Stimulated activated naive CD4-positive, alpha-beta T cell treated with Interleukin-2 at 50 U/mL for 16 hours (primary cell): Measurements from ENCODE around the gene COL16A1.

Experiments used
- DNase-seq: peaks from one replicate; lab custom pipeline; 2025; lab: John Stamatoyannopoulos, UW

COL16A1 gene

GRCh38 chr1:31665234-31665878, 38.5 kb downstream of the COL16A1 start:
- no peak for DNase-seq

GRCh38 chr1:31664528-31664927, 39.3 kb downstream of the COL16A1 start:
- no peak for DNase-seq

DNA sequence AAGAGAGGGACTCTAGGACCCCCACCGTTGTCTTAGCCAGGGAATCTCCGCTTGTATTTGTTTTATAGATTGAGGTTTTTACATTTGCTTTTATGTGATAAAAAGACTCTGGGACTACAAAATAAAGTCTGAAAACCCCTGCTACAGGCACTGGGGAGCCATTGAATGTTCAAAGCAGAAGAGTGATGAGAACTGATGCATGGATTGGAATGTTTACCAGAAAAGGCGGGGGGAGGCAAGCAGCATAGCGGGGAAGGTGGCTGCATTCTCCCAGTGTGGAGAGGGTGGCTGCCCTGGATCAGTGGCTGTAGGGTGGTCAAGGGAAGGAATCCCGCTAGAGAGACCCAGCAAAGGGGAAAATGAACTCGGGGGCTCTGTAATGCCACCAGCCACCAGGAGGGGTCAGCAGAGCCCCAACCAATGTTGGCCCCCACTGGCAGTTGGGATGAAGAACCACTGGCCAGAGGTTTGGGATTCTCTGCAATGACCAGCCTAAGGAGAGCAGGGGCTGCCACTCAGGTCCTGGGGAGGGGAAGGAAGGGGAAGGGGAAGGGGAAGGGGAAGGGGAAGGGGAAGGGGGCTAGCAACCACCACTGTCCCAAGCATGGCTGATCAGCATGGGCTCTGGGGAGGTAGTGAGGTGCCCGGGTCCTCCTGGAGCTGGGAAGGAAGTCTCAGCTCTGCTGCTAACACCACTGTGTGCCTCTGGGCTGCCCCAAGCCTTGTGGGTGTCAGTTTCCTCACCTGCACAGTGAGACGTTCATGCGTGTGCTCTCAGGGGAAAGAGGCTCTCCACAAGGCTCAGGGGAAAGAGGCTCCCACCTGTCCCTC, 40.0 kb downstream of the COL16A1 start:
- peak; percentile 3 for DNase-seq

- no peak for DNase-seq
Observed at GRCh38 chr1:31662463-31662862, 41.4 kb downstream of the COL16A1 start.

GRCh38 chr1:31661856-31662255, 42.0 kb downstream of the COL16A1 start:
- DNase-seq = no peak

- DNase-seq = no peak
Observed at GRCh38 chr1:31660871-31661455, 42.9 kb downstream of the COL16A1 start.

DNA sequence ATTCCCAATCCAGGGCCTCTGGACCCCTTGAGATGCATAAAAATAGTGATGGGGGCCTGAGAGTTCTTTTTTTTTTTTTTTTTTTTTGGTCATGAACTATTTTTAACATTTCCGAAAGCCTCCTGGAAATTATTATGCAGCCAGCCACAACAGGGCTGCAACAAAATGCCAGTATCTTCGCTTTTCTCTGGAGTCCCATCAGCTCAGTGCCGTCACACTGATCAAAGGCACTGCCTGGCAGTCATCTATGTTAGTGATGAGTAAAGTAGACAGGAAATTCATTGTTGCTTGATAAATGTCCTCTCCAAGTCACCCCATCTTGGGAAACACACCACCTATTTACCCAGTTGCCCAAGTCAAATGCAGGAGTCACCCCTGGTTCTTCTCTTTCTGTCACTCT, 43.9 kb downstream of the COL16A1 start:
- no peak for DNase-seq

GRCh38 chr1:31658721-31659120, 45.1 kb downstream of the COL16A1 start:
- no peak for DNase-seq

GRCh38 chr1:31657972-31658510, 45.8 kb downstream of the COL16A1 start:
- no peak for DNase-seq

GRCh38 chr1:31657020-31657804, 46.6 kb downstream of the COL16A1 start:
- DNase-seq = no peak

DNA sequence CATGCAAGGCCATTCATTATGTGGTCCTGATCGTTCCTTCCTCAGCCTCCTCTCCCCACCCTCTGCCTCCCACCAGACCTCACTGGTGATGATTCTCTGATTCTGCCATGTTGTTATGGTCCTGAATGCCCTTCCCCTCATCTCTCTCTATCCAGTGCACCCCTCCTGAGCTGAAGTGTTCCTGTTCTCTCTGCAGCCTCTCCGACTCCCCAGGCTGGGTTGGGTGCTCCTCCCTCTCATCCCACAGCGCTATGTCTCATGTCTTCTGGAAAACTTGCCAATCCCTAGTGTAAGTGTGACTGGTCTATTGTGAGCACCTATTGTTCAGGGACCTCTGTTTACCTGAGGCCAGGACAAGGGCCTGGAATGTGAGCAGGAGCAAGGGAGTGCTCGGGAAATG, 48.1 kb downstream of the COL16A1 start:
- DNase-seq = no peak

DNA sequence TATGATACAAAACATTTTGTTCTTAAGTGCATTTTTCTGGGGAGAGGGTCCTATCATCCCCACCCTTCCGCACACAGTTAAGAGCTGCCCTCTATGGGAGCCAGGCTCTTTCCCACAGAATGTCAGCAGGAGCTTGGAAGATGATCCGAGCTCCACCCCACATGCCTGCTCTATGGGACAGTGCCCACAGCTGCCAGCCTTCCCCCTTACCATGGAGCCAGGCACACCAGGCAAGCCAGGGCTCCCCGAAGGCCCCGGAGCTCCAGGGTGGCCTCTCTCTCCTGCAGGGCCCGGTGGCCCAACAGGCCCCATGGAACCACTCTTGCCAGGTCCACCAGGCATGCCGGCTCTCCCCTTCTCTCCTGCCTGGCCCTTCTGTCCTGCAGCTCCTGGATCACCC, 48.7 kb downstream of the COL16A1 start:
- DNase-seq = no peak

- DNase-seq = no peak
Observed at GRCh38 chr1:31654474-31654776, 49.4 kb downstream of the COL16A1 start.

DNA sequence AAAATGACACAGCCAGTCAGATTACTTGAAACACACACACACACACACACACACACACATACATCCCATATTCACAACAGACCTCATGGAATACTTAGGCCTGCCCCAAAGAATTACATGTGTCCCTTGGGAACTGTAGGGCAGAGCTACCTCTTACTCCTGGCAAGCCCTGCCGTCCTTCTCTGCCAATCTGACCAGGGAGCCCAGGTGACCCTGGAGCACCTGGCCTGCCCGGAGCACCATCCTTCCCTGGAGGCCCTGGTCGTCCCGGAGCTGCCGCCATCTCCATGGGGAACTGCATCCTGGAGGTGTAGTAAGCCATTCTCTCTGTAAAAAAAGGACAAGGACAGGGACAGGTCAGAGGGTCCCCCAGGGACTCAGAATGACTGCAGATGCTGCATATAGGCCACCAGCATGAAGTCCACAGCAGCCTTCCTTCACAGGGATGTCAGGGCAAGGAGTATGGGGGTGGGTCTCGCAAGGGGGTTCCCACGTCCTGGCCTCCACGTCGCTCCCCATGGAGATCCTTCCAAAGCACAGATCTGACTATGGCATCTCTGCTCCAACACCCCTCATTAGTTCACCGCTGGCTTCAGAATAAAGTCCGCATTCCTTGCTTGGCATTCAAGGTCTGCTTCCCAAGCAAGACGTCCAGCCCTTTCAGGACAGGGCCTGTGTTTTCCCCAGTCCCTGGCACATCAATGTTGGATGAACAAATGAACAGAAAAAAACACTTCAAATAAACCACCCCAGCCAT, 49.9 kb downstream of the COL16A1 start:
- DNase-seq = no peak

DNA sequence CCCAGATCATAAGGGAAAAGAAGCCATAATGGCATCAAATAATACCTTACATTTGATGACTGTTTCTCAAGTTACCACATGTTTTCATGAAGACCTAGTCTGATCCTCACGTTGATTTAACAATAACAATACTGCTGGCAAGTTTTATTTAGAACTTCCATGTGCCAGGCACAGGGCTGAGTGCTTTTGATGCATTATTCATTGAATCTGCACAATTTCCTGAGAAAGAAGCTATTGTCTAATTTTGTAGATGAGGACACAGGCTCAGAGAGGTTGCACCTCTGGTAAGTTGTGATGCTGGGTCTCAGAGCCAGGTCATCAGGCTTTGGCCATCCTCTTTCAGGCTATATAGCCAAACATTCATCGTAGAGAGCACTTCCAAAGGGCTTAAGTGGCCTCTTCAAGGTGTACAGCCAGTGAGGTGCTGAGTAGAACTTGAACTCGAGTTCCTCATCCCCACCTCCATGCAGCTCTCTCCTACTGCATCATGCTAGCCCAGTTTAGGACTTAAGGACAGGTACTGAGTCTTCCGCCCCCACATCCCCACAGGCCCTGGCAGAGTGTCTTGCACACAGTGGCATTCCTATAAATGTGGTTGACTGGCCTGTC, 50.8 kb downstream of the COL16A1 start:
- no peak for DNase-seq

DNA sequence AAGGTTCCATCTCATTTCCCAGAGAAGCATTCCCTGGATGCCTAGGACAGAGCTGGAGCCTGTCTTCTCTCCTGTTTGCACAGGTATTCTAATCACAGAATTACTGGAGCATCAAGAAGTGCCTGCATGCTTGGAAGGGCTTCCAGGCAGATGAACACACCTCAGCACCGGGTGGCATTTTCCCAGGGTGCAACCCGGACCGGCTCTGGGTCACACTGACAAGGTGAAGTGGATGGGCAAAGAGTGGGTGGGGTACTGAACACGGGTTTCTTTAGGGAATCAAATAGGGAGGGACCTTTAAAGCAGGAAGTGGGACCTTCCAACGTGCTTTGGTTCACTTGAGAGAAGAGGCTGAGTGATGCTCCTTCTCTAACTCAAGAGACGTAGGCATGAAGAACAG, 52.1 kb downstream of the COL16A1 start:
- DNase-seq = no peak

GRCh38 chr1:31651089-31651420, 52.8 kb downstream of the COL16A1 start:
- DNase-seq = no peak

DNA sequence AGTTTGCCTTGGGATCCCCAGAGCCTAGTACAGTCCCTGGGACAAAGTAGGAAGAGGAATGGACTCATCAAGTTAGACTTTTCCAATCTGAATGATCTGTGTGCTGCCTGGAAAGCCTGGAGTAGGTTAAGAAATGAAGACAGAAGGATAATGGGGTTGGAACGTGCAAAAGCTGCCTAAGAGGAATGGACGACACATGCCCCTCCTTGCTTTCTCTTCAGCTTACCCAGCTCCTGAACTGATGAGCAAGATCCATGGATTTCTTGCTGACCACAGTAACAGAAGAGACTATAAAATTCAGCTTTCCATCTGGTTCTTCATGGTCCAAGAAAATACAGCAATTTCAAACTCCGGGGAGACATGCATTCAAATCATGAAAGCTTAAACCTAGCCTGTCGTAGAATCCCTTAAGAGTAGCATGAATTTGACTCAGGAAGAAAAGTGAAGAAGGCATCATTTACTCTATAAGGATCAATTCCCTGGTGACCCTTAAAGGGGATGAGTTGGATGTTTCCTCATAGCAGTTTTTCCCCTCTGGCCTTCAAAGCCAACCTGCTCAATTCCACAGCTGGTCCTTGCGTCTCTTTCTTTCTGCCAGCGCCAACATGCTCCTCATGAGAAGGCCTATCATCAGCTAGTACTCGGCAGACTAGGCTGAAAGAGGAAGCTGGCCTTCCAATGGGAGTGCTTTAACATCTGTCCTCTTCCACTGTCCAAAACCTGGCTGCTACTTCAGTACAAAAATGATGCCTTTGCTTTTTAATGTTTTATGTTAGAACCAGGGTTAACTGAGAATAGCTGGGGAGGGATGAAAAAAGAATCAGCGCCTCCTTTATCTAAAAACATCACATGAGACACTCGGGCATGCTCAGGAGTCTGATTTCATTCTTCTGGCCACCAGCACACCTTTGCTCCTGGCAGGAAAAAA, 53.4 kb downstream of the COL16A1 start:
- no peak for DNase-seq

DNA sequence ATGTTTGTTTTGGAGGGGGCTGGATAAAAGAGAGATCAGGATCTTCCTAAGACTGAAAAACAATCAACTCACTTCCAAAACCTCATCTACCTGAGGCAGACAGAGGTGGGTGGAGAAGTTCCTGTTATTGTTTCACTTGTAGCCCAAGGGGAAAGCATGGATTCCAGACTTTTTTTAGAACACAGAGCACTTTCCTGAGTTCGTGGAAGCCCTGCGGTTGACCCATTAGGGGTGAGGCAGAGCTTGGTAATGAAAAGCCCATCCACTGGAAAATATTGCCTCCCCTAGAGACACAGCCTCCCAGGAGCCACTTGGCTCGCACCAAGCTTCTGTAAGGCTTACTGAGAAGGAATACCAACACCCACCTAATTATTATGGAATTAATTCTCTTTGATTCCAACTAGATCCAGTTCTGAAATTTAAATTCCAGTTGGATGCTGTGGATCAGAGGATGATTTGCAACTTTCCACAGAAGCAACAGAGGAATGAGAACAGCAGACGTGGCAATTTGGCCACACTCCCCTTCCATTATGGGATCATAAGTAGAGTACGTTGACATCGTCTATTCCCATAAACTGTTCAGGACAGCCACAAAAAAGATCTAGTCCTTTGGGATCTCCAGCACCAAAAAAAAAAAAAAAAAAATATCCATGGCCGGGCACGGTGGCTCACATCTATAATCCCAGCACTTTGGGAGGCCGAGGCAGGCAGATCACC, 55.0 kb downstream of the COL16A1 start:
- no peak for DNase-seq

DNA sequence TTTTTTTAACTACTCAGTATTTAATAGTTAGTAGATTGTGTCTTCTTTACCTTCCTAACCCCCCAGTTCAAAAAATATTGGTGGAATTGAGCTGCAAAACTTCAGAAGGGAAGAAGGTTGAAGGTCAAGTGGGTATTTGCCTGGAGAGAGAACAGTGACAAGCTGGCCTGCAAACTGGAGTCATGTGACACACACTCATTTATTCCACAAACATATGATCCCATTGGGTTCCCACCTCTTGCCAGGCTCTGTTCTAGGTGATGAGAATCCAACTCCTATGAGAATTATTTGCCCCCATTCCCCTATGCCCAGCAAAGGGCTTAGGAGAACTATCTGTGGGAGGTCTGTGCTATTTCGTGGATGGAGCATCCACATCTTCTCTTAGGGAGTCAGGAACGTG, 55.6 kb downstream of the COL16A1 start:
- DNase-seq = no peak
